ENCODE measurements around the gene MGAT4B.

GRCh38 chr5:179822059-179822432, 15.4 kb upstream of the MGAT4B start:
- TF ChIP-seq CTCF (conservative IDR thresholded peaks at IDR 0.05; ENCODE audit: low read length), result no peak
- TF ChIP-seq EZH2phosphoT487 (IDR thresholded peaks at IDR 0.05; ENCODE audit: borderline replicate concordance, low read depth, low read length), result no peak
